ENCODE results near the gene GLIPR1L1. TPM values are rescaled to one million over a fixed set of nuclear protein-coding genes. Genes with fewer than 3 reads are reported as not detected.

GLIPR1L1 gene
- total RNA-seq, 1 experiment from 2014 or later, result not detected

GRCh38 chr12:75341873-75342272 lies 7.4 kb downstream of the GLIPR1L1 start:
- H3K4me1 ChIP-seq (ENCODE audit: control insufficient read depth in 1 of 2, insufficient read depth in 2 of 2, low read length in 2 of 2), result peaks cover 42 to 53% of the 10 kb centered on the region in 2 experiments
- no peaks in the 10 kb centered on the region for H3K27me3 ChIP-seq (ENCODE audit: insufficient read depth, low read length)
- peak overlapping the region; percentile 5; the same call in 1 of the 2 replicates for H3K9ac ChIP-seq (ENCODE audit: low read length)
- ATAC-seq (peak; percentile 82), DNase-seq (ENCODE audit: low read depth, low spot score) (peak; percentile 48)
- no peaks in the 10 kb centered on the region for H3K36me3 ChIP-seq (ENCODE audit: control insufficient read depth in 1 of 2, insufficient read depth in 2 of 2, low read length in 2 of 2)
- CTCF ChIA-PET, result interaction anchor here (0.9 kb wide), 1 partner anchor 8 kb away, joined by 4 read pairs; the partner anchor contains the start of gene GLIPR1L1
- TF ChIP-seq MAX (IDR thresholded peaks at IDR 0.05) (no peak), CTCF (IDR thresholded peaks at IDR 0.05 in 2 of 3, conservative IDR thresholded peaks at IDR 0.05 in 1 of 3; ENCODE audit: borderline replicate concordance in 1 of 3, insufficient read depth in 1 of 3, low read depth in 2 of 3, low read length in 2 of 3) (no peak), SIN3A (IDR thresholded peaks at IDR 0.05; ENCODE audit: low read depth) (no peak), FOSL1 (IDR thresholded peaks at IDR 0.05; ENCODE audit: low read depth) (peak; percentile 69), POLR2A (IDR thresholded peaks at IDR 0.05; ENCODE audit: borderline replicate concordance, extremely low read depth, insufficient read depth, insufficient read length) (no peak), CBX3 (IDR thresholded peaks at IDR 0.05; ENCODE audit: low read depth) (peak; percentile 78; the same call in 1 of the 2 replicates), REST (IDR thresholded peaks at IDR 0.05; ENCODE audit: low read depth) (no peak), JUND (IDR thresholded peaks at IDR 0.05) (peak; percentile 68), EGR1 (IDR thresholded peaks at IDR 0.05; ENCODE audit: low read depth) (peak; percentile 52; the same call in 1 of the 2 replicates), SRF (IDR thresholded peaks at IDR 0.05; ENCODE audit: low read depth) (no peak), SP1 (IDR thresholded peaks at IDR 0.05; ENCODE audit: low read depth) (peak; percentile 63), TCF7L2 (IDR thresholded peaks at IDR 0.05; ENCODE audit: borderline replicate concordance, extremely low read depth, insufficient read depth, insufficient read length) (no peak), CEBPB (IDR thresholded peaks at IDR 0.05; ENCODE audit: low read depth) (peak; percentile 55)
- RAD21 ChIA-PET (ENCODE audit: low non-redundant PET in 1 of 2, low total read pairs in 2 of 2, uncharacterized antibody in 2 of 2, unreplicated experiment in 2 of 2), result no interaction called here
- peak overlapping the region; percentile 70 for H3K27ac ChIP-seq (ENCODE audit: low read depth, low read length)
- POLR2A ChIA-PET, result no interaction called here
- H3K79me2 ChIP-seq (ENCODE audit: insufficient read depth, low read length), result no peaks in the 10 kb centered on the region
- peak overlapping the region in 1 of 2 experiments; percentile 9; a peak in 1 of 4 replicates for H3K4me3 ChIP-seq (replicated peaks in 1 of 2; ENCODE audit: low read depth in 1 of 2, low read length in 2 of 2)
- BruUV-seq (replicated peaks), result no TSS peak
- H3K4me2 ChIP-seq (ENCODE audit: low read length), result peak overlapping the region; percentile 62
- H3K9me2 ChIP-seq (ENCODE audit: insufficient read depth), result no peaks in the 10 kb centered on the region
- intact Hi-C loops (cut with micrococcal nuclease), result no loop called here
- no peaks in the 10 kb centered on the region for H3K9me3 ChIP-seq (ENCODE audit: control insufficient read depth in 1 of 2, insufficient read depth in 1 of 2, low read depth in 1 of 2, low read length in 2 of 2)
- H4K20me1 ChIP-seq (ENCODE audit: insufficient read depth), result no peaks in the 10 kb centered on the region
- no peak overlapping the region for H2AFZ ChIP-seq (ENCODE audit: low read depth, low read length, poor library complexity, severe bottlenecking)

All from HCT116 (cell line).